HL-60 (cell line): ENCODE data around the gene PBOV1.

ENCODE experiments used
- DNase-seq, 2 experiments: peaks; one replicate each; pipeline ENCODE4 v3.0.0-alpha.2; 2010 to 2020; ENCODE audit warnings: low read depth in 1 of 2, low spot score in 1 of 2
- H3K27ac ChIP-seq: fragments of 250-450 bp; sonication (Bioruptor Pico); replicated peaks from 2 replicates; pipeline ENCODE4 v1.5.1; 2020; ENCODE audit warnings: mild to moderate bottlenecking, moderate library complexity
- H3K27me3 ChIP-seq: fragments of 250-450 bp; sonication (Bioruptor Pico); 2 replicates; pipeline ENCODE4 v1.5.1; 2021; ENCODE audit warnings: mild to moderate bottlenecking, moderate library complexity; ENCODE audit not compliant: insufficient read depth, poor library complexity, severe bottlenecking
- H3K4me3 ChIP-seq: replicated peaks from 2 replicates; pipeline ENCODE4 v1.5.1; 2011; ENCODE audit warnings: mild to moderate bottlenecking, control low read depth, low read length; ENCODE audit not compliant: insufficient read depth
- GABPA ChIP-seq: IDR thresholded peaks from 2 replicates; pipeline ENCODE4 v1.6.1; 2012; ENCODE audit warnings: low read depth
- POLR2AphosphoS5 ChIP-seq: IDR thresholded peaks from 2 replicates; pipeline ENCODE4 v1.6.1; 2012; ENCODE audit warnings: low read depth
- SPI1 ChIP-seq: IDR thresholded peaks from 2 replicates; pipeline ENCODE4 v1.6.1; 2012; ENCODE audit warnings: low read depth, mild to moderate bottlenecking, borderline replicate concordance
- TF ChIP-seq, protein P1 (sequence below): IDR thresholded peaks from one replicate; pipeline ENCODE4 v1.5.1; 2011; ENCODE audit warnings: low read length, control low read depth, inconsistent platforms; ENCODE audit not compliant: insufficient read depth
- TF ChIP-seq, protein P2 (sequence below): IDR thresholded peaks from 2 replicates; pipeline ENCODE4 v1.6.1; 2012; ENCODE audit warnings: low read depth; ENCODE audit not compliant: insufficient replicate concordance

PBOV1 gene

DNA sequence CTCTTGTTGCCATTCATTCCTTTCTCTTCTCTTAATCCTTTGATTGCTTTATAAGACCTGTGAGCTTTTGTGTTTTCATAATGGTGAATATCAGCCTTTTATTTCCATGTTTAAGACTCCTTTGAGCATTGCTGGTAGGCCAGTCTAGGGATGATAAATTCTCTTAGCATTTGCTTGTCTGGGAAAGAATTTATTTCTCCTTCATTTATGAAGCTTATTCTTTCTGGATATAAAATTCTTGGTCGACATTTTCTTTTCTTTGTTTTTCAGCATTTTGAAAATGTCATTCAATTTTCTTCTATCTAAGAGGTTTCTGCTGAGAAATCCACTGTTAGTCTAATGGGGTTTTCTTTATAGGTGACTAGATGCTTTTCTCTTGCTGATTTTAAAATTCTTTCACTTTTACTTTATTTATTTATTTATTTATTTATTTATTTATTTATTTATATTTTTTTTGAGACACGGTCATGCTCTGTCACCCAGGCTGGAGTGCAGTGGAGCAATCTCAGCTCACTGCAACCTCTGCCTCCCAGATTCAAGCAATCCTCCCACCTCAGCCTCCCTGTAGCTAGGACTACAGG is 41.5 kb downstream of the PBOV1 start:
- DNase-seq, result no peak
- Histone ChIP-seq H3K27ac (no peak overlapping the region), H3K27me3 (peaks cover 10% of the 10 kb centered on the region), H3K4me3 (no peak overlapping the region)
- TF ChIP-seq POLR2AphosphoS5, result no peak
- TF ChIP-seq, protein P1, sequence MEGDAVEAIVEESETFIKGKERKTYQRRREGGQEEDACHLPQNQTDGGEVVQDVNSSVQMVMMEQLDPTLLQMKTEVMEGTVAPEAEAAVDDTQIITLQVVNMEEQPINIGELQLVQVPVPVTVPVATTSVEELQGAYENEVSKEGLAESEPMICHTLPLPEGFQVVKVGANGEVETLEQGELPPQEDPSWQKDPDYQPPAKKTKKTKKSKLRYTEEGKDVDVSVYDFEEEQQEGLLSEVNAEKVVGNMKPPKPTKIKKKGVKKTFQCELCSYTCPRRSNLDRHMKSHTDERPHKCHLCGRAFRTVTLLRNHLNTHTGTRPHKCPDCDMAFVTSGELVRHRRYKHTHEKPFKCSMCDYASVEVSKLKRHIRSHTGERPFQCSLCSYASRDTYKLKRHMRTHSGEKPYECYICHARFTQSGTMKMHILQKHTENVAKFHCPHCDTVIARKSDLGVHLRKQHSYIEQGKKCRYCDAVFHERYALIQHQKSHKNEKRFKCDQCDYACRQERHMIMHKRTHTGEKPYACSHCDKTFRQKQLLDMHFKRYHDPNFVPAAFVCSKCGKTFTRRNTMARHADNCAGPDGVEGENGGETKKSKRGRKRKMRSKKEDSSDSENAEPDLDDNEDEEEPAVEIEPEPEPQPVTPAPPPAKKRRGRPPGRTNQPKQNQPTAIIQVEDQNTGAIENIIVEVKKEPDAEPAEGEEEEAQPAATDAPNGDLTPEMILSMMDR, result no peak
- TF ChIP-seq GABPA, result no peak
- no peak for TF ChIP-seq SPI1
- TF ChIP-seq, protein P2, sequence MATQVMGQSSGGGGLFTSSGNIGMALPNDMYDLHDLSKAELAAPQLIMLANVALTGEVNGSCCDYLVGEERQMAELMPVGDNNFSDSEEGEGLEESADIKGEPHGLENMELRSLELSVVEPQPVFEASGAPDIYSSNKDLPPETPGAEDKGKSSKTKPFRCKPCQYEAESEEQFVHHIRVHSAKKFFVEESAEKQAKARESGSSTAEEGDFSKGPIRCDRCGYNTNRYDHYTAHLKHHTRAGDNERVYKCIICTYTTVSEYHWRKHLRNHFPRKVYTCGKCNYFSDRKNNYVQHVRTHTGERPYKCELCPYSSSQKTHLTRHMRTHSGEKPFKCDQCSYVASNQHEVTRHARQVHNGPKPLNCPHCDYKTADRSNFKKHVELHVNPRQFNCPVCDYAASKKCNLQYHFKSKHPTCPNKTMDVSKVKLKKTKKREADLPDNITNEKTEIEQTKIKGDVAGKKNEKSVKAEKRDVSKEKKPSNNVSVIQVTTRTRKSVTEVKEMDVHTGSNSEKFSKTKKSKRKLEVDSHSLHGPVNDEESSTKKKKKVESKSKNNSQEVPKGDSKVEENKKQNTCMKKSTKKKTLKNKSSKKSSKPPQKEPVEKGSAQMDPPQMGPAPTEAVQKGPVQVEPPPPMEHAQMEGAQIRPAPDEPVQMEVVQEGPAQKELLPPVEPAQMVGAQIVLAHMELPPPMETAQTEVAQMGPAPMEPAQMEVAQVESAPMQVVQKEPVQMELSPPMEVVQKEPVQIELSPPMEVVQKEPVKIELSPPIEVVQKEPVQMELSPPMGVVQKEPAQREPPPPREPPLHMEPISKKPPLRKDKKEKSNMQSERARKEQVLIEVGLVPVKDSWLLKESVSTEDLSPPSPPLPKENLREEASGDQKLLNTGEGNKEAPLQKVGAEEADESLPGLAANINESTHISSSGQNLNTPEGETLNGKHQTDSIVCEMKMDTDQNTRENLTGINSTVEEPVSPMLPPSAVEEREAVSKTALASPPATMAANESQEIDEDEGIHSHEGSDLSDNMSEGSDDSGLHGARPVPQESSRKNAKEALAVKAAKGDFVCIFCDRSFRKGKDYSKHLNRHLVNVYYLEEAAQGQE, result no peak

DNA sequence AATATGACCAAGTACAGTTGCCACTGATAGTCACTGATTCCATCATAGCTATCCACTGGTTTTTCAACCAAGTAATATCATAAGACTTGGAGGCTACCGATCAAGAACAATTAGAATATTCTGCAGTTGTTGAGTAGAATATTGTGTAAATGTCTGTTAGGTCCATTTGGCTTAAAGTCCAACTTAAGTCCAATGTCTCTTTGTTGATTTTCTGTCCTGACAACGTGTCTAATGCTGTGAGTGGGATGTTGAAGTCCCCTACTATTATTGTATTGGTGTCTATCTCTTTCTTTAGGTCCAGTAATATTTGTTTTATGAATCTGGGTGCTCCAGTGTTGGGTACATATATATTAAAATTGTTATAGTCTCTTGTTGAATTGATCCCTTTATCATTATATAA is 42.7 kb downstream of the PBOV1 start:
- DNase-seq, result no peak
- TF ChIP-seq SPI1, result no peak
- TF ChIP-seq, protein P2, result no peak
- TF ChIP-seq, protein P1, result no peak
- TF ChIP-seq POLR2AphosphoS5, result no peak
- TF ChIP-seq GABPA, result no peak
- H3K27me3 ChIP-seq, result peaks cover 7% of the 10 kb centered on the region
- H3K4me3 ChIP-seq, result no peak overlapping the region
- no peak overlapping the region for H3K27ac ChIP-seq
